GM08714 (cell line): Measurements from ENCODE around the gene SLC25A25.
"Not testable (repeated sequence)": the region's sequence is repeated elsewhere in the genome, so short reads cannot be mapped to it uniquely, and the experiment has no call there.

Source experiments
- H3K4me3 ChIP-seq: fragments of 200-500 bp; sonication (Bioruptor generic); 2 replicates; pipeline ENCODE4 v1.5.1; 2014; ENCODE audit warnings: mild to moderate bottlenecking, low read length, inconsistent platforms
- ZNF274 ChIP-seq: IDR thresholded peaks from 2 replicates; pipeline ENCODE4 v1.6.1; 2012; ENCODE audit warnings: mild to moderate bottlenecking, low read depth, low read length

Gene SLC25A25

DNA sequence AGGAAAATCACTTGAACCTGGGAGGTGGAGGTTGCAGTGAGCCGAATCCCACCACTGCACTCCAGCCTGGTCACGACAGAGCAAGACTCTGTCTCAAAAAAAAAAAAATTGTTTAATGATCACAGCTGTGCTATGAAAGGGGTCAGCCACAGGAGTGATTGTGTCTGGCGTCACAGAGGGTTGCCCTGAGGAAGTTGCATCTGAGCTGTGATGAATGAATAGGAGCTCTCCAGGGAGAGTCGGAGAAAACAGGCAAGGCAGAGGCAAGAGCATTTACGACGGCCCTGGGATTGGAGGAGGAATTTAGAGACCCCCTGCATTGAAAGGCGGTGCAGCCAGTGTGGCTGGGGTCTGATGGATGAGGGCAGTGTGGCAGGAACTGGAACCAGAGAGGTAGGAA, 26.0 kb upstream of the SLC25A25 start:
- no peak for TF ChIP-seq ZNF274

DNA sequence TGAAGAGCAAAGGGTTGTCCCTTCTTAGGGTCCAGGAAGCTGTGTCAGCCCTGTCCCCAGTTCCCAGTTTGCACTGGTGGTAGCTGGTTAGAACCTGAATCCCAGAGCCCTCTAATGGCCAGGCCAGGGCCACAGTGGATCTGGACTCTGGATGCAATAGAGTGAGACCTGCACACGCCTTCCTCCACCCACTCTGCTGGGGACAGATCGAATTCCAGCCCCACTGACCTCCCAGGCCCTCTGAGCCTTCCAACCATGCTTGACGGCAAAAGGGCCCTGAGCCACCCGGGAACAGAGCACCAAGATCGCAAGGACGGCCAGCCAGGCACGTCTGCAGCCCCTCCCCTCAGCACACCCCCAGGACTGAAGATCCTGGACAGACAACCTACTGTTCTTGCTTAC, 24.6 kb upstream of the SLC25A25 start:
- no peak for TF ChIP-seq ZNF274
- no peak overlapping the region for H3K4me3 ChIP-seq

More for the DNA sequence above, 26.0 kb upstream of the SLC25A25 start:
- H3K4me3 ChIP-seq, result no peak overlapping the region

DNA sequence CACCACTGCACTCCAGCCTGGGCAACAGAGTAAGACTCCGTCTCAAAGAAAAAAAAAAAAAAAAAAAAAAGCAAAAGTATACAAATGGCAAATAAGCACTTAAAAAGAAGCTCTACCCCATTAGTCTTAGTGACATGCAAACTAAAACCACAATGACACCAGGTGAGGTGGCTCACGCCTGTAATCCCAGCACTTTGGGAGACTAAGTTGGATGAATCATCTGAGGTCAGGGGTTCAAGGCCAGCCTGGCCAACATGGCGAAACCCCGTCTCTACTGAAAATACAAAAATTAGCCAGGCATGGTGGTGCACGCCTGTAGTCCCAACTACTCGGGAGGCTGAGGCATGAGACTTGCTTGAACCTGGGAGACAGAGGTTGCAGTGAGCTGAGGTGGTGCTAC, 22.6 kb upstream of the SLC25A25 start:
- not testable (repeated sequence) for H3K4me3 ChIP-seq

DNA sequence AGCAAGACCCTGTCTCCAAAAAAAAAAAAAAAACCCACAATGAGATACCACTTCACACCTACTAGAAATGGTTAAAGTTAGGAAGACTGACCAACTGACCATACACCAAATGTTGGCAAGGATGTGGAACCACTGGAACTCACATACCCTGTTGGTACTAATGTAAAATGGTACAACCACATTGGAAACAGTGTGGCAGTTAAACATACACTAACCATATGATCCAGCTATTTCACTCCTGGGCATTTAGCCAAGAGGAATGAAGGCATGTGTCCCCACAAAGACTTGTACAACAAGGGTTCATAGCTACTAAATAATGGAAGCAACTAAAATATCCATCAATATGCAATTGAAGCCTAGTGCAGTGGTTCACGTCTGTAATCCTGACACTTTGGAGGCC, 22.2 kb upstream of the SLC25A25 start:
- no peak for TF ChIP-seq ZNF274
- no peak overlapping the region for H3K4me3 ChIP-seq

DNA sequence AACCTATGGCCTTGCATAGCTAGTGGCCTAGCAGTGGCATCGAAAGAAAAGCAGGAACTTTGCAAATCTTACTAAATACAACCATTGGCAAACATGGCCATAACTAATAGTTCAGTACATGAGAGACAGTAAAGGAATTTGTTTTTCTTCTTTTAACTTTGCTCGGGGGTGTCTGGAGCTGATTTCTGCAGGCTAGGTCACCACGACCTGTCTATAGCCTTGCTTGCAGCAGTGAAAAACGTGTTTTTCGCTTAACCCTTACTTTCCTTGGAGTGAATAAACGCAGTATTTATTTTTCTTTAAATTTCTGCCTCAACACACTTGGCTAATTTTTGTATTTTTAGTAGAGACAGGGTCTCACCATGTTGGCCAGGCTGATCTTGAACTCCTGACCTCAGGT, 20.8 kb upstream of the SLC25A25 start:
- H3K4me3 ChIP-seq, result no peak overlapping the region
- TF ChIP-seq ZNF274, result no peak

DNA sequence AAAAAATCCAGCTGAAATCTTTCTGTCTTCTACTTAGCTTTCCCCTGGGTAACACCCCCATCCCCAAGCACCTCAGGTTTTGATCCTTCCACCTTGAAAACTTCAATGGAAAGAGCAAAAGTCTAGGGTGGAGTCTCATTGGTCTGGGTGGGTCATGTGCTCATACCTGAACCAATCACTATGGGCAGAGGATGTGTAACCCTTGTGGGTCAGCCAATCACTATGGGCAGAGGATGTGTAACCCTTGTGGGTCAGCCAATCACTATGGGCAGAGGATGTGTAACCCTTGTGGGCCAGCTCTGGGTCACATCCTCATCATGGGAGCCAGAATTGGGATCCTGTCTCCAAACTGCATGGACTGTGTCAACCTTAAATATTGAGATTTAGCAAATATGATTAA, 19.4 kb upstream of the SLC25A25 start:
- no peak for TF ChIP-seq ZNF274
- no peak overlapping the region for H3K4me3 ChIP-seq

DNA sequence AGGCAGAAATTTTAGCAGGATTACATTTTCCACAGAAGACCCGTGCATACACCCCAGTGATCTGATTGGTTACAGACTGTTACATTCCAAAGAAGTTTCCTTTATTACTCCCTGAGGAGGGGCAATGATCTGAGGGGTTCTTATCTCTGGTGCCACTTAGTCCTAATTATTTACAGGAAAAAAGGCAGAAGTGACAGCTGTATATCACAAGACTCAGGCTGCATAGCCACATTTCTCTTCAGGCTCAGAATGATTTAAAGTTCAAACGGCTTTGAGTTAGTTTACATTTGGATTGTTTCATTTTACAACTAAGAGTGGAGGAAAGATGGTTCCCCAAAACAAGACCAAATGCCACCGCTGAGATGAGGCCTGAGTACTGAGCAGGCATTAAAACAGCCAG, 18.2 kb upstream of the SLC25A25 start:
- H3K4me3 ChIP-seq, result no peak overlapping the region
- no peak for TF ChIP-seq ZNF274

DNA sequence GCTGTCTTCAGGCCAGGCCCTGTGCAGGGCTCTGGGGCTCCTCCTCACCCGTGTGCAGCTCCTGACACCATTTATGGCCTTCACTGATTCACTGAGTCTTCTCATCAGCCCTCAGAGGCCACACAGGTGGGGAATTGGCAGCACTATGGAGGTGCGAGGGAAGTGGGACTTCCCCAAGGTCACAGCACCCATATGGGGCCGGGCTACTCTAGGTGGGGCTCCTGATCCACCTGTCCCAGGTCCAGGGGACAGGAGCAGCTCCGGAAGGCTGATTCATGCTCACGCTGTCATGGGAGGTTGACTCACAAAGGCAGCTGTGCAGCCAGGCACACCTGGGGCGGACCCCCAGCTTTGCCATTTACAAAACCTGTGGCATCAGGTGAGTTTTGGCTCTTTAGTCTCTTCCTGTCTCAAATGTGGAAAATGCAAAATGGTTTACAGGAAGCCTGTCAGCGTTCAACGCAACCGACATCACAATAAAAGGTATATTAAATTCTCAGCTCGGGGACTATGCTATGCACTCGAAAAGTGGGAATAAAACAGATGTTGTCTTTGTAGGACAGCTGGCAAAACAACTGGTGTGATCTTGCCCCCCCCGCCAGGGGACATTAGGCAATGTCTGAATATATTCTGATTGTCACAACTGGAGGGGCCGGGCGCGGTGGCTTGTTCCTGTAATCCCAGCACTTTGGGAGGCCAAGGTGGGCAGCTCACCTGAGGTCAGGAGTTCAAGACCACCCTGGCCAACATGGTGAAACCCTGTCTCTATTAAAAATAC, 15.9 kb upstream of the SLC25A25 start:
- no peak for TF ChIP-seq ZNF274

DNA sequence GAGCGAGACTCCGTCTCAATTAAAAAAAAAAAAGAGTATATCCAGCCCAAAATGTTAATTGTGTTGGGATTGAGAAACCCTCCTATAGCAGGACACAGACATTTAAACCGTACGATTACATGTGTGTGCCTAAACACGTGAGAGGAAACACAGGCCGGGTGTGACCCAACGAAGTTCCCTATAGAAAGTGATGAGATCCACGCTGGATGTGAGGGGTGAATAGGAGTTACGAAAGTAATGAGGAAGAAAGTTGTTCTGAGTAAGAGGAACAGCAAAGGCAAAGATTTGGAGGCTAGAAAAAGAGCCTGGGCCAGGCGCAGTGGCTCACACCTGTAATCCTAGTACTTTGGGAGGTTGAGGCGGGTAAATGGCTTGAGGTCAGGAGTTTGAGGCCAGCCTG, 14.5 kb upstream of the SLC25A25 start:
- no peak overlapping the region for H3K4me3 ChIP-seq
- no peak for TF ChIP-seq ZNF274

More for the DNA sequence above, 15.9 kb upstream of the SLC25A25 start:
- no peak overlapping the region for H3K4me3 ChIP-seq

DNA sequence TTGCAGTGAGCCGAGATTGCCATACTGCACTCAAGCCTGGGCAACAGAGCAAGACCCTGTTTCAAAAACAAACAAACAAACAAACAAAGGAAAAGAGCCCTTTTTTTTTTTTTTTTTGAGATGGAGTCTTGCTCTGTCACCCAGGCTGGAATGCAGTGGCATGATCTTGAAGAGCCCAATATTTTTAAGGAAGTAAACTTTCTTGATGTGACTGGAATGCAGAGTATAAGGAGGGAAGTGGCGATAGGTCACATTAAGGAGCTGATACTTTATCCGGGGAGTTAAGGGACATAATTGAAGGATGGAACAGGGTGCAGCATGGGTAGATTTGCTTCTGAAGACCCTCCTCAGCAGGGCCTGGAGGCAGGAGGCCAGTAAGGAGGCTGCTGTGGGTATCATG, 13.9 kb upstream of the SLC25A25 start:
- no peak for TF ChIP-seq ZNF274
- no peak overlapping the region for H3K4me3 ChIP-seq

DNA sequence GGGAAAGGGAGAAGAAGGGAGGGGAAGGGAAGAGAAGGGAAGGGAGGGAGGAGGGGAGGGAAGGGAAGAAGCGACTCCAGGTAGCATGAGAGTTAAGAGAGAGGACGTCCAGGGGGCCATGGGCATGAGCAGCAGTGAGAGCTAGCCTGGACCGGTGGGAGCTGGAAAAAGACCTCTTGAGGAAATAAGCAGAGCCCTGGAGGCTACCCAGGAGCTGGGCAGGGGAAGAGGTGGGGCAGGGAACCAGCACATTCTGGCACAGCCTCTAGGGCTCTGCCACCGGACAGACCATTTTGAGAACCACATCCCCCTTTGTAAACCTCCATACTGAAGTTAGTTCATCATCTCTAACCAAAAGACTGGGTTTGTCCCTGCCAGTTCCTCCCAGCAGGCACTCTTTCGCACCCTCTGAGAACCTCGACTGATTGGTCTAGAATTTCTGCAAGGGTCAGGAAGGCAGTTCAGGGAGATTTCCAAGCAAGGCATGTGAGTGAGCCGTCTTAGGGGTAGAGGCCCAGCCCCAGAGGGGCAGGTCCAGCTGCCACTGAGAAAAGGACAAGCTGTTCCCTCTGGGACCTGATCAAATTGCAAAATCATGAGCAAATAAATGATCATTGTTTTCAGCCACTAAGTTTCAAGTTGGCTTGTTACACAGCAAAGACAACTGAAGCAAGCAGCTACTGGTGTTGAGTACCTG, 12.5 kb upstream of the SLC25A25 start:
- TF ChIP-seq ZNF274, result no peak
- no peak overlapping the region for H3K4me3 ChIP-seq

DNA sequence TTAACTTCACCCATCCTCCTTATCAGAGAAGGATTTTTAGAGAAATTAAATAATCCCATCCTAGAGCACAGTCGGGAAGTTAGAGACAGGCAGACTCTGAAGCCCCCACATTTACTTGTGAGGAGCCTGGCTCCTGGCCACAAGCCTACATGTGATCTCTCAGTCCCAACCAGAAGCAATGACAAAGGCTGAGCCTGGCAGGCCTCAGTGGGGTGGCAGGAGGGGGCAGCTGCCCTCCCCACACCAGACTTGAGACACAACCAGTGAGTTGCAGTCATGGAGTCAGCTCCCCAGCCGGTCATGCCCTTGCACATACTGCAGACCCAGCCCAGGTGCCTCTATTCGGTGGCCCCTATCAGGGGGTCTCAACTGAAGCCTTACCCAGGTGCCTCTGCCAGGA, 11.9 kb upstream of the SLC25A25 start:
- H3K4me3 ChIP-seq, result no peak overlapping the region
- no peak for TF ChIP-seq ZNF274

DNA sequence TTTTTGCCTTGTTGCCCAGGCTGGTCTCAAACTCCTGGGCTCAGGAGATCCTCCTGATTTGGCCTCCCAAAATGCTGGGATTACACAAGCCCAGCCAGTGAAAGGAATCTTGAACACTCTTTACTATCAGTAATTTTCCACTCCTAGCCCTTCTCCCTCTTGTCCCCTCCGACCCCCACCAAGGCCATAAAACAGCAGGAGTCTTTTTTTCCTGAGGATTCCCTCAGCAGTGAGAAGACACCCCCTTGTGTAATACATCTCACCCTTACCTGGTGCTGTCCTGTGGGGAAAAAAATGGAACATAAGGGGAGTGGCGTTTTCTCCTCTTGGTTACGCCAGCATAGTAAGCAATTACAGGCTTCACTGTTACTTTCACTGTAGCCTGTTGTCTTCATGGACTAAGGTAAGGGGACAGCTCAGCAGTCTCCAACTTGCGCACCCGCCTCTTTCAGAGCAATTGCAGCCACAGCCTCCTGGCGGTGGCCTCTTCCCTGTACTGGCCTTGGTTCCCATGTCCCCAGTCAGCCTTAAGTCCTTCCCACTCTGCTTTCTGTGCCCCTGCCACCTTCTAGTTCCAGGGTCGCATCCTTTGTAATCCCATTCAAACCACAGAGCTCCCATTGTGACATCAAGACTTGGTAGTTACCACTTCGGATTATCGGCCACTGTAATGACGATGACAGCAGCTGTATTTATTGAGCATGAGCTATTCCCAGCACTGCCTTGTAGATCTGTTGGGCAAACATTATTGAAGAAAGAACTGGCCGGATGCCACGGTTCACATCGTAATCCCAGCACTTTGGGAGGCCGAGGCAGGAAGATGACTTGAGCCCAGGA, 10.9 kb upstream of the SLC25A25 start:
- TF ChIP-seq ZNF274, result no peak
- no peak overlapping the region for H3K4me3 ChIP-seq

DNA sequence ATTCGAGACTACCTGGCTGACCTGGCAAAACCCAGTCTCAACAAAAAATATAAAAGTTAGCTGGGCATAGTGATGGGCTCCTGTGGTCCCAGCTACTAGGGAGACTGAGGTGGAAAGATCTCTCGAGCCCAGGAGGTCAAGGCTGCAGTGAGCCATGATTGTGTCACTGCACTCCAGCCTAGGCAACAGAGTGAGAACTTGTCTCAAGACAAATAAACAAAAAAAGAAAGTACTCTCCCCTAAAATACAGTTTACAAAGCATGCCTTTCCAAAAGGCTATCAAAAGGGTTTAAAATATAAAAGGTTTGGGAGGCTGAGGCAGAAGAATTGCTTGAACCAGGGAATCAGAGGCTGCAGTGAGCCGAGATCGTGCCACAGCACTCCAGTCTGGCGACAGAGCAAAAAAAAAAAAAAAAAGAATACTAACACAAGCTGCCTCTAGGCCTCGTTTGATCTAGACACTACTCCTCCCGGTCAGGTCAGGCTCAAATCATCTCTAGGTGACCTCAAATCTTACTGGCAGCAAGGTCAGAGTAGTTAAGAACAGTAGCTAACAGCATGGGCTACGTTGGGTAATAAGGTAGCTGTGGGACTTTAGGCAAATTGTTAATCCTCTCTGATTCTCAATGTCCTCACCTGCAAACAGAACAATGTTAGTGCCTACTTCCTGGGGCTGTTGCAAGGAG, 10.2 kb upstream of the SLC25A25 start:
- no peak overlapping the region for H3K4me3 ChIP-seq
- no peak for TF ChIP-seq ZNF274
